Ovary (tissue), 9 donors: Measurements from ENCODE around the gene PKN1. TPM values are rescaled to one million over a fixed set of nuclear protein-coding genes. Genes with fewer than 3 reads are reported as not detected.

Experiments
- DNase-seq, 5 donors: peaks; one replicate each; pipeline ENCODE4 v3.0.0-alpha.2; 2019 to 2020
- H3K27ac ChIP-seq, 2 donors: fragments of 200-600 bp; one replicate each; pipeline versions ENCODE4 v1.5.1 to v1.8.0; 2019 to 2022
- H3K27me3 ChIP-seq: fragments of 200-600 bp; one replicate; pipeline ENCODE4 v1.8.0; 2022
- H3K36me3 ChIP-seq: fragments of 200-600 bp; sonication (generic); one replicate; pipeline ENCODE4 v1.5.1; 2019
- H3K4me1 ChIP-seq: one replicate; pipeline ENCODE4 v1.8.1; 2013; ENCODE audit warnings: mild to moderate bottlenecking, moderate library complexity; ENCODE audit not compliant: insufficient read depth
- H3K4me3 ChIP-seq: fragments of 200-600 bp; sonication (generic); one replicate; pipeline ENCODE4 v1.5.1; 2017
- H3K9me3 ChIP-seq, 2 donors: fragments of 200-600 bp in 1 of 2; sonication (generic) in 1 of 2; one replicate each; pipeline versions ENCODE4 v1.5.1 to v1.8.1; 2013 to 2019; ENCODE audit warnings: mild to moderate bottlenecking in 1 of 2, moderate library complexity in 1 of 2
- CTCF ChIP-seq, 3 donors: fragments of 450-650 bp in 2 of 3; fragments of 200-600 bp in 1 of 3; IDR thresholded peaks; one replicate each; pipeline versions ENCODE4 v1.5.1 to v1.8.0; 2016 to 2022; ENCODE audit warnings: antibody characterized with exemption in 3 of 3, mild to moderate bottlenecking in 1 of 3
- EP300 ChIP-seq: sonication (generic); formaldehyde crosslinking; IDR thresholded peaks from one replicate; pipeline ENCODE4 v1.6.1; 2017; ENCODE audit warnings: antibody characterized with exemption
- POLR2A ChIP-seq: fragments of 450-650 bp; IDR thresholded peaks from one replicate; pipeline ENCODE4 v1.6.1; 2017; ENCODE audit warnings: antibody characterized with exemption, mild to moderate bottlenecking, moderate library complexity
- WGBS, 3 donors: extraction: QIAGEN DNeasy Blood & Tissue Kit in 1 of 3; methylation state at CpG; one replicate each; pipeline versions ENCODE4 v1.1.5 to v1.1.7; 2013 to 2017; 5-methylcytosine and 5-hydroxymethylcytosine counted together
- intact Hi-C, 4 donors: fragments of 100-400 bp; cut with DNase I; formaldehyde crosslinking; loops; one replicate each; pipeline versions ENCODE4 v1.11.0 to v1.15.1; 2022 to 2023
- polyA plus RNA-seq, 2 donors: library from polyadenylated mRNA; stranded (reverse); fragments of 200-250 nt in 1 of 2; fragments of 350-450 nt in 1 of 2; fragmentation: Illumina TruSeq in 1 of 2; extraction: RNeasy Lipid Tissue Mini Kit (QIAGEN cat#74804) in 1 of 2; gene quantifications; one replicate each; pipeline ENCODE4 v1.2.3, GENCODE V29; 2013 to 2014
- total RNA-seq, 7 donors: library from RNA; depleted of rRNA in 2 of 7; stranded (reverse); fragments of >200 nt in 2 of 7; fragmentation: NEBNext Ultra II Directional in 3 of 7; extraction: Animal tissue kit (Norgen Biotek cat#: 25700) in 3 of 7; gene quantifications; one replicate each; pipeline versions ENCODE4 v1.1.0 to v1.2.4, GENCODE V29; 2016 to 2023
- donor health status: DM: no; HTN: no; CAD: no; lungs with moderate emphysema.
- donor health status: DM: no; HTN: no; CAD: no.
- donor health status: Bipolar disorder and iron deficiency.
- donor health status: DM: yes; HTN: yes; CAD: no.
- donor health status: DM: no; HTN: no; CAD: no.
- donor health status: DM: yes; HTN: yes; CAD: no.

PKN1 gene
- total and polyA plus RNA-seq, 9 donors = 16.6 to 128 (median 68.6) TPM

GRCh38 chr19:14507704-14508542, 74.8 kb downstream of the PKN1 start:
- TF ChIP-seq CTCF (IDR thresholded peaks at IDR 0.05) (no peak), EP300 (no peak), POLR2A (no peak)
- Histone ChIP-seq H3K9me3 (no peaks in the 10 kb centered on the region), H3K27me3 (no peaks in the 10 kb centered on the region), H3K4me1 (peaks cover 4% of the 10 kb centered on the region), H3K4me3 (no peak overlapping the region), H3K36me3 (no peaks in the 10 kb centered on the region), H3K27ac (no peak overlapping the region)
- WGBS, 3 donors = 71 to 79% (median 74%) methylated on average over 12 of the region's 12 CpGs
- intact Hi-C loops = no loop called here
- no peak for DNase-seq

- peak overlapping the region in 1 of 2 donors; percentile 14 for H3K27ac ChIP-seq
- no peak overlapping the region for H3K4me3 ChIP-seq
Measured at GRCh38 chr19:14510311-14511228, 77.5 kb downstream of the PKN1 start.

GRCh38 chr19:14511229-14511593, 78.1 kb downstream of the PKN1 start:
- TF ChIP-seq CTCF (IDR thresholded peaks at IDR 0.05) (no peak), POLR2A (no peak), EP300 (no peak)
- H3K4me1 ChIP-seq = peaks cover 12% of the 10 kb centered on the region
- WGBS, 3 donors = 68 to 76% (median 73%) methylated on average over 4 of the region's 4 CpGs
- no peaks in the 10 kb centered on the region for H3K36me3 ChIP-seq
- no peak for DNase-seq
- no peak overlapping the region for H3K4me3 ChIP-seq
- intact Hi-C loops = no loop called here
- H3K27me3 ChIP-seq = no peaks in the 10 kb centered on the region
- no peaks in the 10 kb centered on the region for H3K9me3 ChIP-seq
- no peak overlapping the region for H3K27ac ChIP-seq

More at GRCh38 chr19:14510311-14511228, 77.5 kb downstream of the PKN1 start:
- no peaks in the 10 kb centered on the region for H3K9me3 ChIP-seq
- TF ChIP-seq POLR2A (no peak), CTCF (IDR thresholded peaks at IDR 0.05) (no peak), EP300 (no peak)
- H3K36me3 ChIP-seq = no peaks in the 10 kb centered on the region
- no peaks in the 10 kb centered on the region for H3K27me3 ChIP-seq
- intact Hi-C loops = no loop called here
- peak in 4 of 5 donors; percentile 46 to 76 (median 58) for DNase-seq
- WGBS, 3 donors = 15 to 16% (median 16%) methylated on average over 22 of the region's 22 CpGs
- peaks cover 6% of the 10 kb centered on the region for H3K4me1 ChIP-seq

- 85 to 91% (median 89%) methylated on average over 14 of the region's 14 CpGs for WGBS, 3 donors
- no peak for TF ChIP-seq CTCF (IDR thresholded peaks at IDR 0.05)
- TF ChIP-seq POLR2A = no peak
- TF ChIP-seq EP300 = no peak
- no peak for DNase-seq
- intact Hi-C loops = no loop called here
- no peak overlapping the region for H3K27ac ChIP-seq
- no peak overlapping the region for H3K4me3 ChIP-seq
- H3K9me3 ChIP-seq = no peaks in the 10 kb centered on the region
- H3K4me1 ChIP-seq = peaks cover 16% of the 10 kb centered on the region
- no peaks in the 10 kb centered on the region for H3K27me3 ChIP-seq
- no peaks in the 10 kb centered on the region for H3K36me3 ChIP-seq
Measured at GRCh38 chr19:14512406-14512961, 79.4 kb downstream of the PKN1 start.
